ENCODE data around the gene GAREM2. TPM values are rescaled to one million over a fixed set of nuclear protein-coding genes. Genes with fewer than 3 reads are reported as not detected.

The GAREM2 gene
- total and polyA plus RNA-seq, 10 donors = 0.62 to 6.3 (median 1.9) TPM

- TF ChIP-seq POLR2AphosphoS5 (IDR thresholded peaks at IDR 0.05) (no peak), POLR2A (IDR thresholded peaks at IDR 0.05) (no peak), CTCF (IDR thresholded peaks at IDR 0.05 in 8 of 11, conservative IDR thresholded peaks at IDR 0.05 in 3 of 11) (no peak)
Observed at GRCh38 chr2:26173776-26174482, 1.0 kb downstream of the GAREM2 start.

GRCh38 chr2:26174691-26175465 lies 2.0 kb downstream of the GAREM2 start:
- H3K27ac ChIP-seq = no peak overlapping the region
- intact Hi-C loops (cut with DNase I; ENCODE audit: low total_unique reads) = no loop called here
- H3K27me3 ChIP-seq (replicated peaks in 1 of 7) = peaks cover 0 to 76% (median 42%) of the 10 kb centered on the region in 7 donors
- DNase-seq = no peak
- TF ChIP-seq CTCF (IDR thresholded peaks at IDR 0.05 in 8 of 11, conservative IDR thresholded peaks at IDR 0.05 in 3 of 11) (no peak), POLR2AphosphoS5 (IDR thresholded peaks at IDR 0.05) (no peak), POLR2A (IDR thresholded peaks at IDR 0.05) (no peak)
- no peak overlapping the region for H3K4me3 ChIP-seq
- H3K9me3 ChIP-seq = no peaks in the 10 kb centered on the region
- H3K4me1 ChIP-seq = peaks cover 13 to 43% (median 31%) of the 10 kb centered on the region in 6 donors
- WGBS, 5 donors = 60 to 77% (median 70%) methylated on average over 10 of the region's 10 CpGs
- no peaks in the 10 kb centered on the region for H3K36me3 ChIP-seq

More at GRCh38 chr2:26173776-26174482, 1.0 kb downstream of the GAREM2 start:
- 13 to 29% (median 28%) methylated on average over 29 to 46 of the region's 46 CpGs for WGBS, 5 donors
- intact Hi-C loops (cut with DNase I; ENCODE audit: low total_unique reads) = no loop called here
- no peak overlapping the region for H3K27ac ChIP-seq
- H3K27me3 ChIP-seq (replicated peaks in 1 of 7) = peaks cover 0 to 67% (median 35%) of the 10 kb centered on the region in 7 donors
- H3K36me3 ChIP-seq = no peaks in the 10 kb centered on the region
- DNase-seq = no peak
- H3K9me3 ChIP-seq = no peaks in the 10 kb centered on the region
- H3K4me3 ChIP-seq = peak overlapping the region in 6 of 8 donors; percentile 35 to 70 (median 44)
- H3K4me1 ChIP-seq = peaks cover 5 to 33% (median 22%) of the 10 kb centered on the region in 6 donors

GRCh38 chr2:26175466-26176278 lies 2.8 kb downstream of the GAREM2 start:
- intact Hi-C loops (cut with DNase I; ENCODE audit: low total_unique reads) = no loop called here
- no peak for DNase-seq
- Histone ChIP-seq H3K27me3 (replicated peaks in 1 of 7) (peaks cover 0 to 84% (median 42%) of the 10 kb centered on the region in 7 donors), H3K27ac (no peak overlapping the region), H3K4me1 (peaks cover 13 to 47% (median 34%) of the 10 kb centered on the region in 6 donors), H3K9me3 (no peaks in the 10 kb centered on the region), H3K36me3 (no peaks in the 10 kb centered on the region), H3K4me3 (no peak overlapping the region)
- WGBS, 5 donors = 73 to 79% (median 74%) methylated on average over 8 to 15 of the region's 15 CpGs
- no peak for TF ChIP-seq POLR2A (IDR thresholded peaks at IDR 0.05)
- TF ChIP-seq POLR2AphosphoS5 (IDR thresholded peaks at IDR 0.05) = no peak
- TF ChIP-seq CTCF (IDR thresholded peaks at IDR 0.05 in 8 of 11, conservative IDR thresholded peaks at IDR 0.05 in 3 of 11) = no peak
